ENCODE results near the gene USP37.

USP37 gene

GRCh38 chr2:218471982-218472381 is 96.2 kb downstream of the USP37 start:
- DNase-seq: no peak

GRCh38 chr2:218471036-218471435 is 97.1 kb downstream of the USP37 start:
- DNase-seq: no peak

GRCh38 chr2:218470448-218470847 is 97.7 kb downstream of the USP37 start:
- no peak for DNase-seq

GRCh38 chr2:218465987-218466633 is 102.0 kb downstream of the USP37 start:
- DNase-seq: no peak

GRCh38 chr2:218458598-218458997 is 109.6 kb downstream of the USP37 start:
- no peak for DNase-seq

- no peak for DNase-seq
These were observed 111.3 kb downstream of the USP37 start for GRCh38 chr2:218456849-218457248.

GRCh38 chr2:218452079-218452478 is 116.1 kb downstream of the USP37 start:
- DNase-seq: no peak

GRCh38 chr2:218448934-218449333 is 119.2 kb downstream of the USP37 start:
- DNase-seq: no peak

- no peak for DNase-seq
These were observed 121.1 kb downstream of the USP37 start for GRCh38 chr2:218447072-218447471.

GRCh38 chr2:218446547-218446946 is 121.6 kb downstream of the USP37 start:
- DNase-seq: no peak

GRCh38 chr2:218445602-218446001 is 122.5 kb downstream of the USP37 start:
- DNase-seq: no peak

- no peak for DNase-seq
These were observed 123.3 kb downstream of the USP37 start for GRCh38 chr2:218444692-218445357.

- DNase-seq: no peak
These were observed 129.6 kb downstream of the USP37 start for GRCh38 chr2:218438596-218438995.

- no peak for DNase-seq
These were observed 130.2 kb downstream of the USP37 start for GRCh38 chr2:218437969-218438368.

- no peak for DNase-seq
These were observed 131.2 kb downstream of the USP37 start for GRCh38 chr2:218436992-218437391.

GRCh38 chr2:218435003-218435982 is 132.9 kb downstream of the USP37 start:
- DNase-seq: no peak

- DNase-seq: no peak
These were observed 133.7 kb downstream of the USP37 start for GRCh38 chr2:218434456-218434855.

GRCh38 chr2:218432676-218433365 is 135.3 kb downstream of the USP37 start:
- no peak for DNase-seq

- no peak for DNase-seq
These were observed 136.3 kb downstream of the USP37 start for GRCh38 chr2:218431878-218432277.

- no peak for DNase-seq
These were observed 137.4 kb downstream of the USP37 start for GRCh38 chr2:218430721-218431120.

GRCh38 chr2:218429911-218430692 is 138.0 kb downstream of the USP37 start:
- no peak for DNase-seq

Measured in stimulated activated CD4-positive, alpha-beta T cell treated with anti-CD3 and anti-CD28 coated beads, Interleukin-15, amount 100 ng/mL, for 24 hours (primary cell).